Measurements from ENCODE around the gene ENO2.

The ENO2 gene

DNA sequence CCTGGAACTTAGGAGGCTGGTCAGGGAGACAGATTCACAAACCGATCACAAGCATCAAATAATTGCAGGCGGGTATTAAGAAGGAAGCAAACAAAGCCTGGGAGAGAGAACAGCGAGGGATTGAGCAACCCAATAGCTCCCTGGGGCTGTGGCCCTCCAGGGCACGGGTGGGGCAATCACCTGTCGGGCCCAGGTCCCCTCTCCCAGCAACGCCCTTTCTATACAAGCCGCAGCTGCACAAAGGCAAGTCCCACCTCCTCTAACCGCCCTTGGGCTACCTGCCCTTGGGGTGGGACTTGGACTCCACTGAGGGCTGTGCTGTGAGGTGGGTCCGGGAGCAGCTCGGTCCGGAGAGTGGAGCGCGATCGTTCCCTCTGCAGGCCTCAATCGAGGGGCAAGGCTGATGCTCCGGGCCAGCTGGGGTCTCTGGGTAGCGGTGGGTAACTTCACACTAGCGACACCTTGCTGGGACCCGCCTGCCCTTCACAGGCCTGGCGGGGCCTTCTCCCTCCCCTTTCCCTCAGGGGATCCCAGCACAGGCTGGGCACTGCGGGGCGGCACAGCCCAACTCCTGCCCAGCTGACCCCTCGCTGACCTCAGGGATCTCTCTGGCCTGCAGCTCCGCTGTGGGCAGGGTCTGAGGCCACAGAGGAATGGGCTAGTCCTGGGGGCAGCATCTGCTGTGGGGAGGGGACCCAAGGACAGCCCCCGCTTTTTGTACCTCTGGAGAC lies 48.1 kb downstream of the ENO2 start:
- DNase-seq: no peak

DNA sequence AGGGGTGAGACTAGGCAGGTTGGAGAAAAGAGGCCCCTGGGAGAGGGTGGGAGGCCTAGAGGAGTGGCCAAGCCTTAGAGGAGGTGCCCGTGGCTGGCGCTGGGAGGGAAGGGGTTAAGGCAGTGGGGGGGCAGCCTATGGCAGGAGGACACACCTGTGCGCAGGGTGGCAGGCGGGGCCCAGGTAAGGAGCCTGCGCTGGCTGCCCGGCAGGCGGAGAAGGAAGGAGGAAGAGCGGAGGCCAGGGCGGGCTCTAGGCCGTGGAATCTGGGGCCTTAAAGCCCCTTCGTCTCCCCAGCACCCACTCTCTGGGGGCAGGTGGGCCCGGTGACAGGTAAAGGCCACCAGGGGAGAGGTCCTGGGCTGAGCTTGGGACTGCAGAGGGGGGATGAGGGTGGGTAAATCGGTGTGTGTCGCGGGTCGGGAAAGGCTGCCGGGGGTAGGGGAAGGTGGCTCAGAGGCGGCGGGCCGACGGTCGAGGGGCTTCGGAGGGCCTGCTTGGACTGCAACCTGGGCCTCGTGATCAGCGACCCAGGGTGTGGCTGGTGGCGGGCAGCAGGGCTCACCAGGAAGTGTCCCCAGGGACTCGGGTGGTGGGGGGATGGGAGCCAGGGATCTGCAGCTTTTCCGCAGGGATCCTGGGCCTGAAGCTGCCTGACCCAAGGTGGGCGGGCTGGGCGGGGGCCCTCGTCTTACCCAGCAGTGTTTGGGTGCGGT lies 48.8 kb downstream of the ENO2 start:
- no peak for DNase-seq

GRCh38 chr12:6963791-6964413 lies 49.5 kb downstream of the ENO2 start:
- DNase-seq: no peak

GRCh38 chr12:6964605-6965025 lies 50.2 kb downstream of the ENO2 start:
- no peak for DNase-seq

DNA sequence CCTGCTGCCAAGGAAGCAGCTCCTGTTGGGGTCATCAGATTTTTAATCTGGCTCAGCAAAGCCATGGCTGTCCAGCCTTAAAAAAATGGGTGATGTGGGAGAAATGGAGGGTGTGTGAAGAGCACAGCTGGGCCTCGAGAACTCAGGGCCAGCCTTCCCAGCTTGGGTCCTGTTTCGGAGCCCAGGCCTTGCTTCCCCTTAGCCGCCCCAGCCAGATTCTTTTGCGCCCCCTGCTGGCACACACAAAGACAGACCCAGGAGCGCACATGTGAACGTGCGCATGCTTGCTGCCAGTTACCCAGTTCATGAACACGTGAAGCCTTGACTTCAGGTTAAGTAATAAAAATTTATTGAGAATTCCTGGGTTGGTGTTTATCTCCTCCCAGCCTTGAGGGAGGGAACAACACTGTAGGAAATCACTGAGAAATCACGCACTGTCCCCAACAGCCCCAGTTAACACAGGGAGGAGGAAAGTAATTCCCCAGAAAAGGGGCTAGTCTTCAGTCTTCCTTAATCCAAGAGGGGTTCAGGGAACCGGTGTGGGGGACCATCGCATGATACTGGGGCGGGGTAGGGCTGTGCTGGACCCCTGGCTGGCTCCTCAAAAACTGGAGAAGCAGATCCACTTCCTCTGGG lies 50.8 kb downstream of the ENO2 start:
- DNase-seq: peak; percentile 84

- no peak for DNase-seq
Measured at GRCh38 chr12:6965714-6966113, 51.3 kb downstream of the ENO2 start.

DNA sequence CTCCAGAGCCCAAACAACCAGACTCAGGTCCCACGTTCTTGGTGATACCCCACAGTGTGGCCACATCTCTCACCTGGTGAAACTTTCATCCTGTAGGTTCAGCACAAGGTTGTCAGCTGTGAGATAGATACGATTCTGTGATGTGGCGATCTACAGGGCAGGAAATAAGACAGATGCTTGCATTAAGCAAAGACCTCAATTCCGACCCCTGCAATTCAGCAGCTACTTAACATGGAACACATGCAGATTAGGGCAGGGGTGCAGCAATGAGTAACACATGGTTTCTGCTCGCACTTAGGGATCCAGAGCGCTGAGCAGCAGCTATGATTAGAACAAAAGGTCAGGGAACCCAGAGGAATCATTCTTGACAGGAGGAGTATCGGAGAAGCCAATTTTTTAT lies 52.0 kb downstream of the ENO2 start:
- no peak for DNase-seq

- no peak for DNase-seq
Measured at GRCh38 chr12:6967651-6968100, 53.3 kb downstream of the ENO2 start.

DNA sequence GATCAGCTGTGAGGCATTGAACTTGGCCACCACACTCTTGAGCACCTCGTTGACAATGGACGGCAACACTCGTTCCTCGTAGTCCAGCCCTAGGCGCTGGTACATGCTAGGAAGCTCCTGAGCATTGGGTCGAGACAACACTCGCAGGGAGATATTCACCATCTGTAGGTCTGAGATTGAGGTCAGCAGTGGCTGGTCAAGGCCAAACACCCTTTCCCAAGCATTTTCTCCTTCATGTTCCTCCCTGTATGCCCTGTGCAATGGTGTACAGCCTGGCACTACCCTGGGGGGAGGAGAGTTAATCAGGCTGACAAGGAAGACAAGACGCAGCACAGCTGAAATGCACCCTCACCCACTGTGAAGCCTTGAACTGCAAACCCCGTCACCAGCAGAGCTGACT lies 54.0 kb downstream of the ENO2 start:
- DNase-seq: no peak

DNA sequence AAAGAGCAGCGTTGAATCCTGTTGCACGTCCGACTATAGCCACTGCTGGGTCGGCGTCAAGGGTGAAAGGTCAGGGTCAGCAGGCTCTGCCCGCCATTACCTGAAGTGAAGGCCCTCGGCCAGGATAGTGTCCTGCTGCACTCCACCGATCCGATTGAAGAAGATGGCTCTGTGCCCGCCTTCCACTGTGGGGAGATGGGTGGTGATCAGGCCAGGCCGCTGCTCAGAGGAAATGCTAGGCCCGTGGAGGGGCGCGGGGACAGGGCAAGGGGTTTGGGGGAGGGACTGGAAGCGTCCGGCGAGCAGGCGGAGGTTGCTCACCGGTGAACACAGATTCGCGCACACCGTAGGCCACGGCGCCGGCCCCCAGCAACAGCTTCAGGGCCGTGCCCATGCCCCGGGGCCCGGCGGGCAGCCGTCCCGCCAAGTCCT lies 55.7 kb downstream of the ENO2 start:
- no peak for DNase-seq
